Umbilical cord (tissue), 2 donors: ENCODE data around the gene SLAIN1. TPM values are rescaled to one million over a fixed set of nuclear protein-coding genes. Genes with fewer than 3 reads are reported as not detected.
A peak's percentile ranks its signal among the peaks of the same experiment; 100 is the strongest.
"Not testable (repeated sequence)": the region's sequence is repeated elsewhere in the genome, so short reads cannot be mapped to it uniquely, and the experiment has no call there.

Experiments used
- DNase-seq: peaks from one replicate; pipeline ENCODE4 v3.0.0-alpha.2; 2015; ENCODE audit warnings: low spot score
- total RNA-seq: library from RNA; depleted of rRNA; stranded (reverse); fragments of >200 nt; gene quantifications from one replicate; pipeline ENCODE4 v1.2.3, GENCODE V29; 2014; ENCODE audit warnings: low replicate concordance; ENCODE audit not compliant: insufficient read depth

Gene SLAIN1
- 1.4 TPM for total RNA-seq

DNA sequence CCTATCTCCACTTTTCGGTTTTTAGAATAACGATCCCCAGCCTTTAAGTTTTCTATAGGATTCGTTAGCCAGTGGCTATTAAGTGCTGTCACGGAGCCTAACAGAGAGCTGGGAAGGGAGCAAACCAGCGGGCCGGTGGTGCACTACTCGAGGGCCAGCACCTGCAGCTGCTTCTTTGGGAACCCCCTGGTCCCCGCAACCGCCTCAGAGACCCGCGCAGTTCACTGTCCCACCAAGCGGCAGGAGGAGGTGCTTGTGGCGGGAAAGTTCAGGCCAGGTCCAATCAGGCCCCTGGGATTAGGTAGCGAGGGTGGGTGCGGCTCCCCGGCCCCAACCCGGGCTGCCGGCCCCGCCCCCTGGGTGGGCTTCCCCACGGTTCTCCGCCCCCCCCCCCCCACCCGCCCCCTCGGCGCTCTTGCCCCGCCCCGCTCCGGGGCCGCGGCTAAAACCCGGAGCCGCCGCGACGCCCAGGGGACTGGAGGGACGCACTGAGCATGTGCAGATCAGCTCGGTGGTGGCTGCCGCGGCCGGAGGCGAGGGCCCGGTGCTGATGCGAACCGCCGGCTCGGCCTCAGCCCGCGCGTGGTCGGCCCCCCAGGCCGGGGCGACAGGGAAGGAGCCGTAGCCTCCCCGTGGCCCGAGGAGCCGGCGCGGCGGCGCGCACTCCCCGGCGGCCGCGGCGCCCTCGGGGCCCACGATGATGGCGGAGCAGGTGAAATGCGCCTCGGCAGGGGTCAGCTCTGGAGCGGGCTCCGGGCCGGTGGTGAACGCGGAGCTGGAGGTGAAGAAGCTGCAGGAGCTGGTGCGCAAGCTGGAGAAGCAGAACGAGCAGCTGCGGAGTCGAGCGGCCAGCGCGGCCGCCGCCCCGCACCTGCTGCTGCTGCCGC is at the start of gene SLAIN1:
Gene SLAIN1 (plus strand): TSS at position 471 of the 887 bp plus-strand sequence. CDS start 227 bp downstream, at position 698.
- DNase-seq, result peak; percentile 53

DNA sequence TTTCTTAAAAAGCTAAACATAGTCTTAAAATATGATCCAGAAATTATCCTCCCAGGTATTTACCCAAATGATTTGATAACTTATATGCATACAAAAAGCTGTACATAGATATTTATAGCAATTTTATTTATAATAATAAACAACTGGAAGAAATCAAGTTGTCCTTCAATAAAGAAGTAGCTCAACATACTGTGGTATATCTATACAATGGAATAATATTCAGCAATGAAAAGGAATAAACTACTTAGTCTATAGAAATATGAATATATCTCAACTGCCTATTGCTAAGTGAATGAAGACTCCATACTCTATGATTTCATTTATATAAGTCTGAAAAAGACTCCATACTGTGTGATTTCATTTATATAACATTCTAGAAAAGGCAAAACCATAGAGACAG is 47.1 kb upstream of the SLAIN1 start:
- no peak for DNase-seq

DNA sequence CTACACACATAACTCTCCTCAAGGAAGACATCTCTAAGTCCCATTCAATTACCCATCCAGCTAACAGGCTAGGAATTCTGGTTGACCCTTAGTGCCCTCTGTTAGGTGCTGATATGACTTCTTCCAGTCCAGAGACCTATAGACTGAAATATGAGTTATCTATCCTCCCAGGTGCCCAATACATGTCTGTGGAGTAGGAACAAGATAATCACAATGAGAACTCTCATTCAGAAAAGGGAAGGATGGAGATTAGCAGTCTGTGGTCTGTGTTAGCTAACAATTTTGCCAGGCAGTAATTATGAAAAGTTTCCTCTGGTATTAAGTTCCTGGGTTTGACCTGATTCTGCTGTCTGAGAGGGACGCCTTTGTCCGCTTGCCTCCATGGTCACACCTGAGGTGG is 44.2 kb upstream of the SLAIN1 start:
- no peak for DNase-seq

DNA sequence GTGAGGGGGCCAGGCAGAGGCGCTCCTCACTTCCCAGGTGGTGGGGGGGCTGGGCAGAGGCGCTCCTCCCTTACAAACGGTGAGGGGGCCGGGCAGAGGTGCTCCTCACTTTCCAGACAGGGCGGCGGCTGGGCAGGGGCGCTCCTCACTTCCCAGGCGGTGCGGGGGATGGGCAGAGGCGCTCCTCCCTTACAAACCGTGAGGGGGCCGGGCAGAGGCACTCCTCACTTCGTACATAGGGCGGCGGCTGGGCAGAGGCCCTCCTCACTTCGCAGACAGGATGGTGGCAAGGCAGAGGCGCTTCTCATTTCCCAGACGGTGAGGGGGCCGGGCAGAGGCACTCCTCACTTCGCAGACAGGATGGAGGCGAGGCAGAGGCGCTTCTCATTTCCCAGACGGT is 37.5 kb upstream of the SLAIN1 start:
- DNase-seq, result not testable (repeated sequence)

DNA sequence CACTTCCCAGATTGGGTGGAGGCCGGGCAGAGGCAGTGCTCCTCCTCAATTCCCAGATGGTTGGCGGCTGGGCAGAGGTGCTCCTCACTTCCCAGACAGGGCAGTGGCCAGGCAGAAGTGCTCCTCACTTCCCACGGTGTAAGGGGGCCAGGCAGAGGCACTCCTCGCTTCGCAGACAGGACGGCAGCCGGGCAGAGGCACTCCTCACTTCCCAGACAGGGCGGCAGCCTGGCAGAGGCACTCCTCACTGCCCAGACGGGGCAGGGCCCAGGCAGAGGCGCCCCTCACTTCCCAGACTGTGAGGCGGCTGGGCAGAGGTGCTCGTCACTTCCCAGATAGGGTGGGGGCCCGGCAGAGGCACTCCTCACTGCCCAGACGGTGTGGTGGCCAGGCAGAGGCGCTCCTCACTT is 36.6 kb upstream of the SLAIN1 start:
- no peak for DNase-seq

DNA sequence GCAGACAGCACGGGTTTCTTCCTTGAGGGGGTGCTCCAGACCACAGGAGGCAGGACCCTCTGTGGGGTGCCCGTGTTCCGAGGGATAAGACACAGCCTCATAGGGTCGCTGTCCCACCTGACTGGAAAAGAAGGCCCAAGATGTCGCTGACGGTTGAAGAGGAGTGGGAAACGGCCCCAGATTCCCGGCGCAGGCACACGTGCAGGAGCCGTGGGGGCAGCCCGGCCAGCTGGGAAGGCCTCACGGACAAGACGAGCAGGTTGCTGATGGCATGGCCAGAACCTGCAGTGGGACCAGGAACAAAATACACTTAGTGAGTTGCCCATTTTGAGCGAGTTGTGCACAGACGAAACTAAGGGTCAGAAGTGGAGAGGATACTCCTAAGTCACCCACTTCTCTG is 35.2 kb upstream of the SLAIN1 start:
- not testable (repeated sequence) for DNase-seq

DNA sequence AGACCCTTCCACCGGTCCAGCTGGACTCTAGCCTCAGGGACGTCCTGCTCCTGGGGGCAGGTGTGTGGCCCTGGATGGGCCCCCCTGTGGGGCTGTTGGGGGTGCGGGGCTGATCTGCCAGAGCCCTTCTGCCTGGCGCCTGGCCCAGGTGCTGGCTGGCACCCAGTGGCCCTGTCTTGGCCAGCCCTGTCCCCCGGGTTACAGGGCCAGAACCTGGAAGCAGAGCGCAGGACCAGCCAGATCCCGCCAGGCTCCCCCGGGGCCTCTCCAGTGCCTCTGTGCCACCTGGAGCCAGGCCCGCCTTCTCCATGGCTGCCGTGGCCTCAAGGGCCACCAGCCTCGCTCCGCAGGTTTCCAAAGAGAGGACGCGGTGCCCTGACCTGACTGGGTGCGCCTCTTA is 34.7 kb upstream of the SLAIN1 start:
- not testable (repeated sequence) for DNase-seq

DNA sequence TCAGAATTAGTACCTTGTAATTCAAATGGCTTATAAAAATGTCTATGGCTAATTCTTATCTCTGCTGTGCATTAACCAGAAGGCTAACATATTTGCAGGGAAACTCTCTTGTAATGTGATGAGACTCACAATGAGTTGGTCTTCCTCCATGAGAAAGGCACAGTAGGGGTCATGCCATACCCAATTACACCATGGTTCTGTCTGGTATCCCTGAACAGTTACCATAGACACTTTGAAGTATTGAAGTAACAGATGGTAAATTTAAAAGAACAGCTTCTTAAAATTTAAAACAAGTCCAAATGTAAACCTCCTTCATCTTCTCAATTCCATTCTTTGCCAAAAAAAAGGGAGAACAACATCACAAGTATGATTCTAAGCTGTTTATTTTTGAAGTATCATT is 22.6 kb upstream of the SLAIN1 start:
- no peak for DNase-seq

DNA sequence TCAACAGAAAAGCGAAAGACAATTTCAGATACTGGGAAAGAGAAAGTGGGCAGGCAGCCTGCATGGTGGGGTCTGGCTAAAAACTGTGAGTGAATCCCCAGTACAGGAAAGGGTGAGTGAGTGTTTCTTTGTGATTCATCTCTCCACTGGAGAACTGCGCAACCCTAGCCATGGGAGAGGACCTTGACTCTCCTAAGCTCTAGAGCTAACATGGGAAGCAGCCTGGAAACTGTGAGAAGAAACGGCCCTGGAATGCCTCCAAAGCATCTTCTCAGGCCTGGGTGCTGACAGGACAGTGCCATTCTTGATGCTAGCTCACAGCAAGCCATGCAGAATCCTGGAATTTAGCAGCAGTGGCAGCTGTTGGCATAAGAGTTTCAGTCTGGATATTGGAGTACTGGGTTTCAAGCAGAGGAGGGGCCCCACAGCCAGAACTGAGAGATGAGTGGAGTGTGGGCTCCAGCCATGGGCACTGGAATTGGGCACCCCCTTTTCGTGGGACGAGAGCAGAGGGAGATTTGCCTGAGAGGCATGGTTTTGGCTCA is 18.7 kb upstream of the SLAIN1 start:
- DNase-seq, result no peak

DNA sequence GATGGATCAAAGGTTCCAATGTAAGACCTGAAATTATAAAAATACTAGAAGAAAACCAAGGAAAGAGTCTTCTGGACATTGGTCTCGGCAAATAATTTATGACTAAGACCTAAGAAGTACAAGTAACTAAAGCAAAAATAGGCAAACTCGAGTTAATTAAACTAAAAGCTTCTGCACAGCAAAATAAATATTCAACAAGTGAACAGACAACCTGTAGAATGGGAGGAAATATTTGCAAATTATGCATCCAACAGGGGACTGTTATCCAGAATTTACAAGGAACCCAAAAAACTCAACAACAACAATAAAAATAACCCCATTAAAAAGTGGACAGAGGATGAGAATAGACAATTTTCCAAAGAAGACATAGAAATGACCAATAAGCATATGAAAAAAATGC is 9.7 kb upstream of the SLAIN1 start:
- DNase-seq, result no peak

DNA sequence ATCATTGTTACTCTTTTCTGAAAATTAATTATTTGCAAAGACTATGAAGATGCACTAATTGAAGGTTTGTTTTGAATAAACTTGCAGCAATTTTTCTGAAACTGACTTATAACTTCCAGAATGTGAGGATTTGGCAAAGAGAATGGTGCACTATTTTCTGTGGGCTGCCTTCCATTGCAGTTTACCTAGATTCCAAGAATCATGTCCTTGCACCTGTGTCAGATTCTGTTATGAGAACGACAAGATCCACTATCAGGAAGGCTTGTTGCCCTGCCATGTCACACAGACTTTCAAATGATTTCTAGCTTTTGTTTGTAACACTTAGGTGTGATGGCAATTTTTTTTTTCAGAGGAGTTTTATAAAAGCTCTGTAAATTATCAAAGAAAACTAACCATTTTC is 5.6 kb upstream of the SLAIN1 start:
- no peak for DNase-seq

DNA sequence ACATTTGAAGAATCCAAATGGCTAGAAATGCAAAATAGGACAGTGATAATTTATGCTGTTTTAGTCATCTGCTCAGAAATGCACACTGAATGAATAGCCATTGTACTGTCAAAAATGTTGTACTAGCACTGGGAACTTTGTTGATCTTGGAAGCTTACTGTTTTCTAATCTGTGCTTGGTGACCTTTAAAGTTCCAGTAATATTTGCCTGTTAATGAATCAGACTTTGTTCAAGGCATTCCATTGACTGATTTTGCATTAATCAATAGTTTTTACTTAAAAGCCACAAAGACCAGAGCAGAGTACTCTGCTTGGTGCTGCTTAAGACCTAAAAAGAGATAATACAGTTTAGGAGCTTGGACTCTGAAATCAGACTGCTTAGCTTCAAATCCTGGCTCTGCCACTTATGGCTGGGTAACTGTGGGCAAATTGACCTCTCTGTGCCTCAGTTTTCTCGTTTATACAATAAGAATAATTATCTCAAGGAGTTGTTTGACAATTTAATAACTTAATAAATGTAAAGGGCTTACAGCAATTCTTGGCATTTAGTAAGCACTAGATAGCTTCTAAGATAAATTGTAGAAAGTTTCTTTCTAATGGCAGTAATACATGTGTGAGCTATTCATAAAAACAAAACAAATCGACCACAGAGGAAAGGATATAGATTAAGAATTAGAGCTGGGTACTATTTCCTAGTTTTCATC is 4.6 kb upstream of the SLAIN1 start:
- DNase-seq, result no peak

DNA sequence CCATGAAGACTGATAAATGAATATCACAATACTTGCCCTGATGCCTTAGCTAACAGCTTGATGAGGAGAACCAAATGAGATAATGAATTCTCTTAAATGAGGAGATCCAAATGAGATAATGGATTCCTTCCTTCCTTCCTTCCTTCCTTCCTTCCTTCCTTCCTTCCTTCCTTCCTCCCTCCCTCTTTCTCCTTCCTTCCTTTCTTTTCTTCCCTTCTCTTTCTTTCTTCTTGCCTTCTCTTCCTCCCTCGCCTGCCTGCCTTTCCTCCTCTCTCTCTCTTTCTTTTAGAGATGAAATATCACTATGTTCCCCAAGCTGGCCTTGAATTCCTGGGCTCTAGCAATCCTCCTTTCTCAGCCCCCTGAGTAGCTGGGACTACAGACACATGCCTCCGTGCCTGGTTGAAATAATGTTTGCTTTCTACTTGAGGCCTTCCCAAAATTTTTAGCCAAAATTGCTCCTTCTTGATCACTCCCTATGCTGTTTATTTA is 4.0 kb upstream of the SLAIN1 start:
- no peak for DNase-seq

DNA sequence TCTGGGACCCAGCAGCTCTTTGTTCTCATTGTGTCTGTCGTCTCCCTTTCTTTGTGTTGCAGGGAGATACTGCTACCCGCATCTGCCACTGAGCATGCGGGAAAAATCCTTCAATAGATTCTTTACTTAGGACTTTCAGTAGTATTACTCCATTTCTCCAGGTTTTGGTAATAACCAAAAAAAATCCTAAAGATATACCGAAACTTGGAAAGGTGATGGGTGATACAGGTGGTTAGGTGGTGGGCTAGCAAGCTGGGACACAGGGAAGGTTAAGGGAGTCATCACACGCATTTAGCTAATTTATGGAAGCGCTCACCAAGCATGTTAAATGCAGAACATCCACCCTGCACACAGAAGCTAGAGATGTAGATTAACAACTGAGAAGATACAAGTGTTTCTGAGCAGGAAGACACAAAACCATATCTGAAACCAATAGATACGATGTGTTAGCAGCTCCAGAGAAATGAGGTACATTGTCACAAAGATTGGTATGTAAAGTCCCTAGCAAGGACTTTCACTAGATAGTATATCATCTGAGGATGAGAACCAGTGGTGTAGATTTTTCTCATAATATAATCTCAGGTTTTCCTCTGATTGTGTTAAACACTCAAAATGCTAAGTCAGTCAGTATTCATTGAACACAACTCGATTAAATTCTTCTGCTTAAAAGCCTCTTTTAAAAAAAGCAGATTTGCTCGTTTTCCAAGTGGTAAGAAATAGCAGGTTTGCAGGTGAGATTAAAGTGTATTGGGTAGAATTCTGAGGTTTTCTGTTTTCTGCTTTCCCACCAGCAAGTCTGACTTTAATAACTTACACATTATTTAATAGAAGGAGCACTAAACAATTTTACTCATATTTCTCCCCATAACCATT is 1.2 kb upstream of the SLAIN1 start:
- peak; percentile 9 for DNase-seq

DNA sequence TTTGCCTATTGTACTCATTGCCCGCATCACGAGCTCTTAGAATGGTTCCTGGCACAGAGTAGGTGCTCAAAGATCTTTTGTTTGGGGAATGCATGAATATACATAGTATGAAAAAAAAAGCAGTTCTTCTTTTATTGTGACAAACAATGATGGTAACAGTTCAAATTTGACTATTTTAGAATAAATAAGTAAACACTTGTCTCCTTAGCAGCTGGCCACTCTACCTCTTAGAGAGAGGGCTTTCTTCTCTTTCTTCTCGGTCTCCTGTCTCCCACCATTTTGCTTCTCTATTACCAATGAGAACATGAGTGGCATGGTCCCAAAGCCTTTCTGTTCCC is 639 bp upstream of the SLAIN1 start:
- no peak for DNase-seq

DNA sequence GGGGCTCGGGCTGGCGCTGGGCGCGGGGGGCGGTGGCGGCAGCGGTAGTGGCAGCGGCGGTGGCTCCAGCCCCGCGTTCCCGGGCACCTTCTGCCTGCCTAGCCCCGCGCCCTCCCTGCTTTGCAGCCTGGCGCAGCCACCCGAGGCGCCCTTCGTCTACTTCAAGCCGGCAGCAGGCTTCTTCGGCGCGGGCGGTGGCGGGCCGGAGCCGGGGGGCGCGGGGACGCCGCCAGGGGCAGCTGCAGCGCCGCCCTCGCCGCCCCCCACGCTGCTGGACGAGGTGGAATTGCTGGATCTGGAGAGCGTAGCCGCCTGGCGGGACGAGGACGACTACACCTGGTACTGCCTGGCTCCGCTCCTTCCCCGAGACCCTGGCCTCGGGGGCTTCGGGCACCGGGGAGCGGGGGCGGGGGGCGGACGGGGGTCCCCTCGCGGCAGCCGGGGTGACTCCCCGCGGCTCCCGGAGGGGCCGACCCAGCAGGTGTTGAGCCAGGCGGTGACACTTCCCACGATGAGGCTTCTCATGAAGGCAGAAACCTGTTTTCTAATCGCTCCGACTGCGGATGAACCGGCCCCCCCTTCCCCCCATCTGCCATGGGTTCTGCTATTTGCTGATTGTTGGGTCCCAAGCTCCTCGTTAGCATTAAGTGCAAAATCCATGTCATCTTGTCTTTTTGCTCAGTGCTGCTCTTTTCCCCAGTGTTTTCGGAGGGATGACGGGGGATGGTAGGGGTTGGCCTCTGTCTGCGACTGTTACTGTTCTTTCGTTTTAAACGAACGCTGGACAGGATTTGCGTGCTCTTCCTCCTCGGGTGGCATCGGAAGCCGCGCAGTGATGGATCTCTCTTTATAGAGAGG is 943 bp downstream of the SLAIN1 start:
- peak; percentile 7 for DNase-seq

DNA sequence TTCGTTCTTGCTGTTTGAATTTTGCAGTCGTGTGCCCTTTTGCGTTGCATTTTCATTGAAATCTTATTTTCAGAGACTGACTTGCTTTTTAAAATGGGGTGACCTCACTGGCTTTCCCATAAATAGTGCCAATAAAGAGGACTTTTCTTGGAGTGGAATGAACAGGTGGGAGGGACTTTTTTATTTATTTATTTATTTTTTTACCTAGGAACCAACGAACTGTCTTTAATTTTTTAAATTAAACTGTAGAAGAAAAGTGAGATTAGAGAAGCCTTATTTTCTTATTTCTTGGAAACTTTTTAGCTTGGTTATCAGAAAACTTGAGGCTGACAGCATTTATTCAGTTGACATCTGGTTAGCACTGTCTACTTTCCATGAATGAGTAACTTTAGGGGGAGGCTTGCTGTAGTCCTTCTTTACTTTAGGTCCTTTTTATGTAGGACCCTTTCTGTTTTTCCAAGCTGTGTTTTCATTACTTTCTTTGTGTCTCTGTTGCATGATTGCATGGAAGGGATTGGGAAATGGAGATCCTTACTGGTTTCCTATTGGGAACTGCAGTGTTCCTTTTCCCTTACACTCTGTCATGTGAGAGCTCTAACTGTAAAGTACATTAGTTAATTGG is 1.7 kb downstream of the SLAIN1 start:
- DNase-seq, result no peak

DNA sequence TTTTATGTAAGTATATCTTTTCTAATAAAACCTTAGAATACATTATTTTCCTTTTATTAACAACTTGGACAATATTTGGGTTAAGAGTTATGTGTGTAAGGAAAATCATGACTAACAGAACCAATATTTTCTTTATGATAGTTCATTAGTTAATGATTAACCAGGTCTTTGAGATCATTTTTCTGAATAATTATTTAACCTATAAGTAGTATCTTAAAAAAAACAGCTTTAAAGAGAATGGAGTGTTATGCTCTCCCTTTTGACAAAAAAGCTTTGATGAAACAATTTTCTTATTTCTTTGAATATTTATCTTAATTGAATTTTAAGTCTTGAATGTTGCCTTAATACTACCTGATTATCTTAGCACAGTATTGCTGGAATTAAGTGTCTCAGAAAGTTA is 3.8 kb downstream of the SLAIN1 start:
- no peak for DNase-seq

DNA sequence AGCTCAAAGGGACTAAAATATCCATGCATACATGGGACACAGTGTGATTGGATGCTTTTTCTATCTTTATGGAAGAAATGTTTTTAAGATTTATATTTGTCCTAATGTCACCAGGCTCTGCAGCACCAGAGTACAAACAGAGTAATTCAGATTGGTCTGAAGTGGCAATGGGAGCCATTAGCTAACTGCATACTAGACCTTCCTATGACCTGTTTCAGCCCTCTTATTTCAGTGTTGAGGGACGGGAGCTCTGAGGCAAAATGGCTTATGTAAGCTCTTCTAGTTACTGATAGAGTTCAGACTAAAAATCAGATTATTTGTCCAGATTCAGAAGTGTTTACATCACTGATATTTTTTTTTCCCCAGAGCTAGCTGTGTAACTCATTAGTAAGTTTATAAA is 4.9 kb downstream of the SLAIN1 start:
- DNase-seq, result no peak

DNA sequence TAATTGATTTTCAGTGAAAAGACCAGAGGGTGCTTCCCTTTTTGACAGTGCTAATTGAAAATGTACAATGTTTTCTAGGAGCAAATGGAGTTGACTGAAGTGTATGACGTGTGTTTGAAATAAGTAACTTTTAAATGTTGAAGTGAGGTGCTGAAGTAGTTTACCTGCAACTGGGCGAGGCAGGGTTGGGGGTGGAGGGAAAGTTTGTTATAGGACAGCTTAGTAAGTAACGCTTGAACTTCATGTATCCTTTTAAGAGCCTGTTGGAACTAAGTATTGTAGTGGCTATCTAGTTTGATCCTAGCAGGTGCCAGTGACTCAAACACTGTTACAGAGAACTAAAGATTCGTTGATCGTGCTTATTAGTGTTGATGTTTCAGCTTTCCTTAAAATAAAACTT is 5.9 kb downstream of the SLAIN1 start:
- no peak for DNase-seq
